ENCODE data around the gene NTRK1. TPM values are rescaled to one million over a fixed set of nuclear protein-coding genes. Genes with fewer than 3 reads are reported as not detected.

NTRK1 gene
- polyA plus RNA-seq, 1 of the 3 experiments (the other 2 are of a cell fraction) = 0.97 TPM

- TF ChIP-seq, protein P1, sequence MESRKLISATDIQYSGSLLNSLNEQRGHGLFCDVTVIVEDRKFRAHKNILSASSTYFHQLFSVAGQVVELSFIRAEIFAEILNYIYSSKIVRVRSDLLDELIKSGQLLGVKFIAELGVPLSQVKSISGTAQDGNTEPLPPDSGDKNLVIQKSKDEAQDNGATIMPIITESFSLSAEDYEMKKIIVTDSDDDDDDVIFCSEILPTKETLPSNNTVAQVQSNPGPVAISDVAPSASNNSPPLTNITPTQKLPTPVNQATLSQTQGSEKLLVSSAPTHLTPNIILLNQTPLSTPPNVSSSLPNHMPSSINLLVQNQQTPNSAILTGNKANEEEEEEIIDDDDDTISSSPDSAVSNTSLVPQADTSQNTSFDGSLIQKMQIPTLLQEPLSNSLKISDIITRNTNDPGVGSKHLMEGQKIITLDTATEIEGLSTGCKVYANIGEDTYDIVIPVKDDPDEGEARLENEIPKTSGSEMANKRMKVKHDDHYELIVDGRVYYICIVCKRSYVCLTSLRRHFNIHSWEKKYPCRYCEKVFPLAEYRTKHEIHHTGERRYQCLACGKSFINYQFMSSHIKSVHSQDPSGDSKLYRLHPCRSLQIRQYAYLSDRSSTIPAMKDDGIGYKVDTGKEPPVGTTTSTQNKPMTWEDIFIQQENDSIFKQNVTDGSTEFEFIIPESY (IDR thresholded peaks at IDR 0.05; ENCODE audit: borderline replicate concordance, low read depth) = no peak
- TF ChIP-seq RAD21 (IDR thresholded peaks at IDR 0.05; ENCODE audit: low read length) (peak; percentile 14), MXI1 (IDR thresholded peaks at IDR 0.05; ENCODE audit: low read depth, low read length) (peak; percentile 67; the same call in 1 of the 2 replicates), EZH2phosphoT487 (IDR thresholded peaks at IDR 0.05; ENCODE audit: borderline replicate concordance, low read depth) (no peak), RXRA (IDR thresholded peaks at IDR 0.05; ENCODE audit: borderline replicate concordance, low read depth) (no peak), TEAD4 (IDR thresholded peaks at IDR 0.05; ENCODE audit: borderline replicate concordance, insufficient read depth) (no peak), FOXJ3 (CRISPR knock-in tag; IDR thresholded peaks at IDR 0.05) (no peak; the same call in 1 of the 2 replicates), POLR2AphosphoS5 (IDR thresholded peaks at IDR 0.05; ENCODE audit: low read depth, low read length) (no peak), SIN3A (IDR thresholded peaks at IDR 0.05; ENCODE audit: borderline replicate concordance, low read depth, low read length) (no peak), NFIC (IDR thresholded peaks at IDR 0.05; ENCODE audit: borderline replicate concordance) (no peak; the same call in 1 of the 2 replicates), NRF1 (IDR thresholded peaks at IDR 0.05; ENCODE audit: low read depth, low read length) (no peak)
- TF ChIP-seq, protein P2, sequence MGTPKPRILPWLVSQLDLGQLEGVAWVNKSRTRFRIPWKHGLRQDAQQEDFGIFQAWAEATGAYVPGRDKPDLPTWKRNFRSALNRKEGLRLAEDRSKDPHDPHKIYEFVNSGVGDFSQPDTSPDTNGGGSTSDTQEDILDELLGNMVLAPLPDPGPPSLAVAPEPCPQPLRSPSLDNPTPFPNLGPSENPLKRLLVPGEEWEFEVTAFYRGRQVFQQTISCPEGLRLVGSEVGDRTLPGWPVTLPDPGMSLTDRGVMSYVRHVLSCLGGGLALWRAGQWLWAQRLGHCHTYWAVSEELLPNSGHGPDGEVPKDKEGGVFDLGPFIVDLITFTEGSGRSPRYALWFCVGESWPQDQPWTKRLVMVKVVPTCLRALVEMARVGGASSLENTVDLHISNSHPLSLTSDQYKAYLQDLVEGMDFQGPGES (IDR thresholded peaks at IDR 0.05; ENCODE audit: low read depth, low read length) = no peak
- TF ChIP-seq, protein P3, sequence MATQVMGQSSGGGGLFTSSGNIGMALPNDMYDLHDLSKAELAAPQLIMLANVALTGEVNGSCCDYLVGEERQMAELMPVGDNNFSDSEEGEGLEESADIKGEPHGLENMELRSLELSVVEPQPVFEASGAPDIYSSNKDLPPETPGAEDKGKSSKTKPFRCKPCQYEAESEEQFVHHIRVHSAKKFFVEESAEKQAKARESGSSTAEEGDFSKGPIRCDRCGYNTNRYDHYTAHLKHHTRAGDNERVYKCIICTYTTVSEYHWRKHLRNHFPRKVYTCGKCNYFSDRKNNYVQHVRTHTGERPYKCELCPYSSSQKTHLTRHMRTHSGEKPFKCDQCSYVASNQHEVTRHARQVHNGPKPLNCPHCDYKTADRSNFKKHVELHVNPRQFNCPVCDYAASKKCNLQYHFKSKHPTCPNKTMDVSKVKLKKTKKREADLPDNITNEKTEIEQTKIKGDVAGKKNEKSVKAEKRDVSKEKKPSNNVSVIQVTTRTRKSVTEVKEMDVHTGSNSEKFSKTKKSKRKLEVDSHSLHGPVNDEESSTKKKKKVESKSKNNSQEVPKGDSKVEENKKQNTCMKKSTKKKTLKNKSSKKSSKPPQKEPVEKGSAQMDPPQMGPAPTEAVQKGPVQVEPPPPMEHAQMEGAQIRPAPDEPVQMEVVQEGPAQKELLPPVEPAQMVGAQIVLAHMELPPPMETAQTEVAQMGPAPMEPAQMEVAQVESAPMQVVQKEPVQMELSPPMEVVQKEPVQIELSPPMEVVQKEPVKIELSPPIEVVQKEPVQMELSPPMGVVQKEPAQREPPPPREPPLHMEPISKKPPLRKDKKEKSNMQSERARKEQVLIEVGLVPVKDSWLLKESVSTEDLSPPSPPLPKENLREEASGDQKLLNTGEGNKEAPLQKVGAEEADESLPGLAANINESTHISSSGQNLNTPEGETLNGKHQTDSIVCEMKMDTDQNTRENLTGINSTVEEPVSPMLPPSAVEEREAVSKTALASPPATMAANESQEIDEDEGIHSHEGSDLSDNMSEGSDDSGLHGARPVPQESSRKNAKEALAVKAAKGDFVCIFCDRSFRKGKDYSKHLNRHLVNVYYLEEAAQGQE (IDR thresholded peaks at IDR 0.05; ENCODE audit: low read depth, low read length) = no peak
- TF ChIP-seq, protein P4, sequence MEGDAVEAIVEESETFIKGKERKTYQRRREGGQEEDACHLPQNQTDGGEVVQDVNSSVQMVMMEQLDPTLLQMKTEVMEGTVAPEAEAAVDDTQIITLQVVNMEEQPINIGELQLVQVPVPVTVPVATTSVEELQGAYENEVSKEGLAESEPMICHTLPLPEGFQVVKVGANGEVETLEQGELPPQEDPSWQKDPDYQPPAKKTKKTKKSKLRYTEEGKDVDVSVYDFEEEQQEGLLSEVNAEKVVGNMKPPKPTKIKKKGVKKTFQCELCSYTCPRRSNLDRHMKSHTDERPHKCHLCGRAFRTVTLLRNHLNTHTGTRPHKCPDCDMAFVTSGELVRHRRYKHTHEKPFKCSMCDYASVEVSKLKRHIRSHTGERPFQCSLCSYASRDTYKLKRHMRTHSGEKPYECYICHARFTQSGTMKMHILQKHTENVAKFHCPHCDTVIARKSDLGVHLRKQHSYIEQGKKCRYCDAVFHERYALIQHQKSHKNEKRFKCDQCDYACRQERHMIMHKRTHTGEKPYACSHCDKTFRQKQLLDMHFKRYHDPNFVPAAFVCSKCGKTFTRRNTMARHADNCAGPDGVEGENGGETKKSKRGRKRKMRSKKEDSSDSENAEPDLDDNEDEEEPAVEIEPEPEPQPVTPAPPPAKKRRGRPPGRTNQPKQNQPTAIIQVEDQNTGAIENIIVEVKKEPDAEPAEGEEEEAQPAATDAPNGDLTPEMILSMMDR (IDR thresholded peaks at IDR 0.05) = no peak
- TF ChIP-seq, protein P5, sequence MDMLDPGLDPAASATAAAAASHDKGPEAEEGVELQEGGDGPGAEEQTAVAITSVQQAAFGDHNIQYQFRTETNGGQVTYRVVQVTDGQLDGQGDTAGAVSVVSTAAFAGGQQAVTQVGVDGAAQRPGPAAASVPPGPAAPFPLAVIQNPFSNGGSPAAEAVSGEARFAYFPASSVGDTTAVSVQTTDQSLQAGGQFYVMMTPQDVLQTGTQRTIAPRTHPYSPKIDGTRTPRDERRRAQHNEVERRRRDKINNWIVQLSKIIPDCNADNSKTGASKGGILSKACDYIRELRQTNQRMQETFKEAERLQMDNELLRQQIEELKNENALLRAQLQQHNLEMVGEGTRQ (IDR thresholded peaks at IDR 0.05; ENCODE audit: borderline replicate concordance, low read depth, low read length) = no peak
These were observed 2.1 kb upstream of the NTRK1 start (continued) for GRCh38 chr1:156858555-156858956.
